DMS 273 (cell line): ENCODE data around the gene RAB5B.
"Not testable (repeated sequence)": the region's sequence is repeated elsewhere in the genome, so short reads cannot be mapped to it uniquely, and the experiment has no call there.

Experiments used
- DNase-seq: peaks from one replicate; lab custom pipeline; 2025; ENCODE audit not compliant: unreplicated experiment; lab: John Stamatoyannopoulos, UW

The RAB5B gene

GRCh38 chr12:55982319-55982936, 8.6 kb downstream of the RAB5B start:
- DNase-seq = no peak

GRCh38 chr12:55983232-55983842, 9.5 kb downstream of the RAB5B start:
- no peak for DNase-seq

- DNase-seq = no peak
Observed at GRCh38 chr12:55984861-55985260, 11.0 kb downstream of the RAB5B start.

- DNase-seq = no peak
Observed at GRCh38 chr12:55985341-55985740, 11.5 kb downstream of the RAB5B start.

- not testable (repeated sequence) for DNase-seq
Observed at GRCh38 chr12:55985976-55986375, 12.1 kb downstream of the RAB5B start.

GRCh38 chr12:55991110-55991509, 17.2 kb downstream of the RAB5B start:
- DNase-seq = no peak

GRCh38 chr12:55993230-55993853, 19.5 kb downstream of the RAB5B start:
- no peak for DNase-seq

- no peak for DNase-seq
Observed at GRCh38 chr12:55995366-55995765, 21.5 kb downstream of the RAB5B start.

GRCh38 chr12:55996201-55996714, 22.4 kb downstream of the RAB5B start:
- DNase-seq = peak; percentile 75

- DNase-seq = peak; percentile 91
Observed at GRCh38 chr12:55996715-55997534, 23.0 kb downstream of the RAB5B start, which contains the start of gene SUOX. Gene SUOX (plus strand): TSS chr12:55997276. CDS start chr12:56002222, 4,946 bp downstream.

GRCh38 chr12:55997535-55997859, 23.6 kb downstream of the RAB5B start:
- no peak for DNase-seq

- DNase-seq = not testable (repeated sequence)
Observed at GRCh38 chr12:55999522-55999921, 25.6 kb downstream of the RAB5B start.

GRCh38 chr12:55999999-56000540, 26.2 kb downstream of the RAB5B start:
- not testable (repeated sequence) for DNase-seq

GRCh38 chr12:56001487-56002100, 27.7 kb downstream of the RAB5B start:
- no peak for DNase-seq

- not testable (repeated sequence) for DNase-seq
Observed at GRCh38 chr12:56003376-56003775, 29.5 kb downstream of the RAB5B start.

GRCh38 chr12:56004211-56004610, 30.3 kb downstream of the RAB5B start:
- DNase-seq = no peak

- DNase-seq = peak; percentile 57
Observed at GRCh38 chr12:56007564-56008559, 34.0 kb downstream of the RAB5B start.

GRCh38 chr12:56010111-56010570, 36.3 kb downstream of the RAB5B start:
- no peak for DNase-seq

- no peak for DNase-seq
Observed at GRCh38 chr12:56011509-56012090, 37.7 kb downstream of the RAB5B start.
